Stimulated activated CD4-positive, alpha-beta T cell treated with anti-CD3 and anti-CD28 coated beads, Interleukin-2, amount 100 ng/mL, for 48 hours (primary cell): ENCODE data around the gene NUP98.

Experiments
- DNase-seq, 2 donors: peaks; one replicate each; pipeline ENCODE4 v3.0.0-alpha.2; 2020

The NUP98 gene

GRCh38 chr11:3637201-3637600 is 160.2 kb downstream of the NUP98 start:
- DNase-seq, result no peak

- DNase-seq, result no peak
Observed at GRCh38 chr11:3635641-3636375, 161.5 kb downstream of the NUP98 start.

GRCh38 chr11:3632070-3632660 is 165.2 kb downstream of the NUP98 start:
- no peak for DNase-seq

GRCh38 chr11:3631331-3631730 is 166.0 kb downstream of the NUP98 start:
- DNase-seq, result no peak

GRCh38 chr11:3627291-3627690 is 170.1 kb downstream of the NUP98 start:
- no peak for DNase-seq

GRCh38 chr11:3626250-3626960 is 170.9 kb downstream of the NUP98 start:
- no peak for DNase-seq
